DMS79 treated with DMSO at 0.1 percent for 48 hours (cell line): ENCODE data around the gene EZH1.

Source experiments
- DNase-seq: peaks from one replicate; lab custom pipeline; 2025; lab: John Stamatoyannopoulos, UW

EZH1 gene

DNA sequence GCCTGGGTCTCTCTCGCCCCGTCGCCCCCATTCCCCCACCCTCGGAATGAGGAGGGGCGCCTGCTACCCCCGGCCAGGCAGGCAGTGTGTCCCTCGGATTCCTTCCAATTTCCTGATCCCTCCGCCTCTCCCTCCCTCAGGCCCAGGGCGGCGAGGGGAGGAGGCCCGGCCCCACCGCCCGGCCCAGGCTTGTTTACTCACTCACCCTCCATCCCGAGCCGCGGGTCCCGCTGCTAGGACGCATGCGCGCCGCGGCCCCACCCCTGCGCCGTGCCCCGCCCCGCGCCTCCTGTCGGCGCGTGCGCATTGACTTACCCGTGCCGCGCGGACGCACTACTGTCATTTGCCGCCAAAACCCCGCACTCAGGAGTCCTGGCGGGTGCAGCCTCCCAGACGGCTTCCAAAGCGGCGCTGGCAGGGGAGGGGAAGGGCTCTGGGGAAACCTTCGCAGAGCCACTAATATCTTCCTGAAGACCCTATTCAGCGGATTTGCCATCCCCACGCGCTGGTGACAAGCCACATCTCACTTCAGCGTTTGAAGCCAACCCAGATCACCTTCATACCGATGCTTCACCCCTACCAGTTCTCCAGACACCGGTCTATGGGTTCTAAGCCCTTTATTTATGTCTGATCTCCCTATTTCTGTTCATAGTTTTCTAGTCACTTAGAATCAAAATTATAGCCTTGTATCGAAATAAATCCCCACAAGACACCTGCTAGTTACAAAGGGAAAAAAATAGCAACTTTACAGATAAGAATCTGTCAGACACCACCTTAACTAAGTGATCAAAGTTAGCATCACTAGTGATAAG is at the start of gene EZH1:
Gene EZH1 (minus strand): TSS at position 235 of the 812 bp plus-strand sequence. CDS start 16,099 bp downstream, outside the sequence.
- peak; percentile 90 for DNase-seq

DNA sequence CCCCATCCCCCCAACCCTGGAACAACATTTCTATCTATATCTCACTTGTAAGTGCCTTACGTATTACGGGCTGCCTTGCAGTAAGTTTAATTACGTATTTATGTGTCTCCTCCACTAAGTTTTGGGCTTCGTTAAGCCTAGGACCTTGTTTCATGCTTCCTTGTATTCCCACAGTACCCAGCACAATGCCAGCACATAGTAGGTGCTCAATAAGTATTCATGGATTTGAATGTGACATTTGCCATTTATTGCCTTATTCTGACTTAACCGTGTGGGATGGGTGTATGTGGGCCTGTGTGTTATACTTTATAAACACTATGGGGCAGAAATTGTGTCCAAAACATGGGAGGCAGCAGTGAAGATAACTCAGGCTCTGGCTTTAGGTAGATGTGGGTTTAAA is 47.7 kb upstream of the EZH1 start:
- no peak for DNase-seq

DNA sequence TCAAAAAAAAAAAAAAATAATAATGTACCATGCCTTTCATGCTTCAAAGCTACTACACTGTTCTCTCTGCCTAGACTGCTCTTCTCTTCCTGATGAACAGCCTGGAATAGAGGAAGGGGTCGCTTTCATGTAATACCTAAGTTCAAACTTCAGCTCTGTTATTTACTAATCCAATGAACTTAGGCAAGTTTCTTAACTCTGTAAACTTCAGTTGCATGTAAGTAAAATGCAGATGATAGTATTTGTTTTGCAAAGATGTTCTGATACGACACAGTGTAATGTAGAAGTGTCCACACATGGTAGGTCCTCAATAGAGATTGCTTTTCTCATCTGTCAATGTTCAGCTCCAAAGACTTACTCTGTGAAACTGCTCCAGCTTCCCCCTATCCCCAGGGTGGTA is 47.1 kb upstream of the EZH1 start:
- DNase-seq: no peak

DNA sequence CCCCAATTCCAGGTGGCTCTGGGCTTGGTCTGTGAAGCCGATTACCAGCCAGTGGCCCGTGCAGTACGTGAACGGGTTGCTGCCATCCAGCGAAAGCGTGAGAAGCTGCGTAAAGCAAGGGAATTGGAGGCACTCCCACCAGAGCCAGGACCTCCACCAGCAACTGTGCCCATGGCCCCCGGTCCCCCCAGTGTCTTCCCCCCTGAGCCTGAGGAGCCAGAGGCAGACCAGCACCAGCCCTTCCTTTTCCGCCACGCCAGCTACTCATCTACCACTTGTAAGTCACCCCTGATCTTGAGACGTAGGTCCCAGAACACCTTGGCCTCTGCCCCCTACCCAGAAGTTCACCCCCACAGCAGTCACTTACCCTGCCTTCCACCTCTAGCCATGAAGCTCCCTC is 42.4 kb upstream of the EZH1 start:
- DNase-seq: no peak

DNA sequence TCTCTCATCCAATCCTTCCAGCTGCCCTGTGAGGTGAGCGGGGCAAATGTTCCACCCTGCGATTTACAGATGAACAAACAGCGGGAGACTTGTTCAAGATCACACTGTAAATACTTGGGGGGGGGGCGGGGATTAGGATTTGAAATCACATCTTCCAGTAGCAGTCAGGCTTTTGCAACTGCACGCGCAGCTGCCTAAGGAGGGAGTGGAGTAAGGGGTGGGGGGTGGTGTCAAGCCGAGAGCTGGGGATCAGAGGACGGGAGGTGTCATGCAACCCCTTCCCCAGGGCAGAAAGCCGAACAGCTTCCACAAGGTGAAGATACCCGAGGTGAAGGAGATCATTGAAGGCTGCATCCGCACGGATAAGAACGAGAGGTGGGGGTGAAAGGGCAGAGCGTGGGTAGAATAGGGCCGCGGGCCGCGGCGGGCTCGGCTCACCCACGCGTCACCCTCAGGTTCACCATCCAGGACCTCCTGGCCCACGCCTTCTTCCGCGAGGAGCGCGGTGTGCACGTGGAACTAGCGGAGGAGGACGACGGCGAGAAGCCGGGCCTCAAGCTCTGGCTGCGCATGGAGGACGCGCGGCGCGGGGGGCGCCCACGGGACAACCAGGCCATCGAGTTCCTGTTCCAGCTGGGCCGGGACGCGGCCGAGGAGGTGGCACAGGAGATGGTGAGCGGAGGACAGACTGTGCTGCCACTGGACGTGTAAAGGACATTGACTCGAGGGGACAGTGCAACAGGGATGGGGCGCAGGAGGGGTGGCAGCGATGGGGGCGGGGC is 40.2 kb upstream of the EZH1 start:
- DNase-seq: no peak

DNA sequence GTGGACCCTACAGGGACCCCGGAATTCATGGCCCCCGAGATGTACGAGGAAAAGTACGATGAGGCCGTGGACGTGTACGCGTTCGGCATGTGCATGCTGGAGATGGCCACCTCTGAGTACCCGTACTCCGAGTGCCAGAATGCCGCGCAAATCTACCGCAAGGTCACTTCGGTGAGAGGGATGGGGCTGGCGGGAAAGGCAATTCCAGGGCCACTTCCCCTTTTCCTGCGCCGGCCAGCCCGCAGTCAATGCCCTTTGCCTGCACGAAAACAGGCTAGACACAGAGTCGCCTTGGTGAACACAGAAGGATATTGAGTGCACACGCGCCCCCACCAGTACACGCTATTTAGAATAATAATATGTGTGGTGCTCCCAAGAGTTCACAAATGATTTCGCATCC is 39.6 kb upstream of the EZH1 start:
- DNase-seq: no peak

DNA sequence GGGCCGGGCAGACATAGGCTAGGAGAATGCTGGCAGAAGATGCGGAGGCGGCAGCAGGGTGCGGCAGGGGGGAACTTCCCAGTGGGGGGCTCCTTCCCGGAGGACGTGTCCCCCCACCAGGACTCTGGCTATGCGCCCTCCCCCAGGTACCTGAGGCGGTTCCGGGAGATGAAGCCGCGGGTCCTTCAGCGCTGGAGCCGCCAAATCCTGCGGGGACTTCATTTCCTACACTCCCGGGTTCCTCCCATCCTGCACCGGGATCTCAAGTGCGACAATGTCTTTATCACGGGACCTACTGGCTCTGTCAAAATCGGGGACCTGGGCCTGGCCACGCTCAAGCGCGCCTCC is 38.9 kb upstream of the EZH1 start:
- DNase-seq: no peak

DNA sequence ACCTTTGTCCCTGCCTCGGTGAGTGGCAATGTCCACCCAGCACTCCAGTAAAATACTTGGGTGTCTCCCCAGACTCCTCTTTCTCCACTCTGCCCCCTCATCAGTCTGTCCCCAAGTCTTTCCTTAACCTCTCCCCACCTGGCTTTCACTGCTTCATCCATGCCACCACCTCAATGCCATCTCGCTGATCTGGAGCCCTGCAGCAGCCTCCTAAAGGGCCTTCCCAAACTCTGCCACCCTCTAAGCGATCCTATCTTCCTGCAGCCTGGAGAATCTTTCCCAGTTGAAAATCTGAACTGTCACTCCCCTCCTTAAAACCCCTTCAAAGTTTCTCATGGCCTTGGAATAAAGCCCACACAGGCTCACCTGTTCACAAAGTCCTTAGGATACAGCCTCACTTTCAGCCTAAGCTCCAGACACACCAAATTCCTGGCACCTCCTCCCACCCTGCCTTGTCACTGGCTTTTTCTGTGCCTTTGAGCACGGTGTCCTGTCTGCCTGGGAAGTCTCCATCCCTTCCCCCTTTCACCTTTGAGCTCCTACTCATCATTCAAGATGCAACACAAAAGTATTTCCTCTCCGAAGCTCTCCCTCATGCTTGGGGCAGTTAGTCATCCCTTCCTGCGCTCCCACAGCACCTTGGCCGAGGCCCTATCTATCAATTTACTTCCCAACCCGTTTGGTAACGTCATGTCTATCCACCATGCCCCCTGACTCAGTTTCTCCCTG is 38.4 kb upstream of the EZH1 start:
- DNase-seq: no peak

DNA sequence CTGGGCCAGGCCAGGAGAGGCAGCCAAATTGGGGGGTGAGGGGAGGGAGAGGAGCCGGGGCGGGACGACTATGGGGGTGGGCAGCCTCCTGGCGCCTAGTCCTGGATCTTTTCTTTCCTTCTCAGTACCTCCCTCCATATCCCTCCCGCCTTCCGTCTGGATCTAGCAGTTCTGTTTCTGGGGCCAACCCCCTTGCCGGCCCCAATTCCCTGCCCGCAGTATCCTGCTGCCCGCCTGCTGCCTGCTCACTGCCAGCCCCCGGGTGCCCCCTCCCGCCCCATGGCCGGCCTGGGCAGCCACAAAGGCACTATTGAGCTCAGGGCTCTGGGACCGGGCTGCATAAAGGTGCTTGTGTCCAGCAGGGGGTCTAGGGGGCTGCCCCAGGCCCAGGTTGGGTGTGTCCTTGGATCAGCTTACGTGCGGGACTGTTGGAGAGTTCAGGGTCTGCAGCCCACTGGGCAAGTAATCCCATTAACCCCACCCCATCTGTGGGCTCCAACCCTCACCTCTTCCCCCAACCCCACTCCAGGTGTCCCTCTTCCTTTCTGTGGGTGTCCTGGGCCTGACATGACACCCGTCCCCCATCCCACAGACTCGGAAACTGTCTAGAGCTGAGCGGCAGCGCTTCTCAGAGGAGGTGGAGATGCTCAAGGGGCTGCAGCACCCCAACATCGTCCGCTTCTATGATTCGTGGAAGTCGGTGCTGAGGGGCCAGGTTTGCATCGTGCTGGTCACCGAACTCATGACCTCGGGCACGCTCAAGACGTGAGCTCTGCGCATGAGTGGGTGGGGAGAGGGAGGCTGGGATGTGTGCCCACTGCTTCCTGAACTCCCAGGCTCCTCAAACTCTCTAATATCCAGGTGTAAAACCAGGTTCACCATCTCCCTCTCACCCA is 37.6 kb upstream of the EZH1 start:
- no peak for DNase-seq

DNA sequence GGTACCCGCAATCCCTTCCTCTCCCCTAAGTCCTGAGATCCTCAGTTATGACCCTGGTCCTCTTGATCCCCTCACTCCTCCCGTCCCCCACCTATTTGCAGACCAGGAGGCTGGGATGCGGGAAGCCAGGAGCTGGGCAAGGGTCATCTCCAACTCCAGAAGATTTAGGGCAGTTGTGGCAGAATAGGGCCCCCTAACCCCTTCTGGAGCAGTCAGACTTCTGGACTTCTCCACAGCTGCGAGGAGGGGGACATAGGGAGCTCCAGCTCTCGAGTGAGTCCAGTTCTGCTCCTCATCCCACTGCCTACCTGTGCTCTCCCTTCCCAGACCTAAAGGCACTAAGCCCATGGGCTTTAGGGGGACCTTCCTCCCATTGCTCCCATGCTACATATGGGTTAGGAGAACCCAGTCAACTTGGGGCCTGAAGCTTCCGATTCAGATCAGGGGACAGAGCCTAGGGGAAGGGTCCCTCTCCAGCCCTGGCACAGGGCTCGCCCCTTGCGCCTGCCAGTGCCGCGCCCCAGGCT is 36.9 kb upstream of the EZH1 start:
- DNase-seq: no peak

DNA sequence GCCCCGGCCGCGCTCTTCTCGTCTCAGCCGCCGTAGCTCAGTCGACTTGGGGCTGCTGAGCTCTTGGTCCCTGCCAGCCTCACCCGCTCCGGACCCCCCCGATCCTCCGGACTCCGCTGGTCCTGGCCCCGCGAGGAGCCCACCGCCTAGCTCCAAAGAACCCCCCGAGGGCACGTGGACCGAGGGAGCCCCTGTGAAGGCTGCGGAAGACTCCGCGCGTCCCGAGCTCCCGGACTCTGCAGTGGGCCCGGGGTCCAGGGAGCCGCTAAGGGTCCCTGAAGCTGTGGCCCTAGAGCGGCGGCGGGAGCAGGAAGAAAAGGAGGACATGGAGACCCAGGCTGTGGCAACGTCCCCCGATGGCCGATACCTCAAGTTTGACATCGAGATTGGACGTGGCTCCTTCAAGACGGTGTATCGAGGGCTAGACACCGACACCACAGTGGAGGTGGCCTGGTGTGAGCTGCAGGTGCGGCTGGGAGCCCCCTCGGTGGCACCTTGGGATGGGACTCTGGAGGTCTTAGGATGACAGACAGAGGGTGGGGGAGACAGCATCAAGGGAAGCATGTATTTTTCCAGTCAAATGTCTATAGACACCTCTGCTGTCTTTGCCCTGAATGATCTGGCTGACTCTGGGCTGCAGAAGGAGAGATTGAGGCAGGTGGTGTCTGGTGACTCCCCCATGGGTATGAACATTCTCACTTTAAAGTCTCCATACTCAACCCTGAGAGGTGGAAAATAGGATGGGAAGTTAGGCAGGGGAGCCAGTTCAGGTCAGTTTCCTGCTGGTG is 36.2 kb upstream of the EZH1 start:
- no peak for DNase-seq

DNA sequence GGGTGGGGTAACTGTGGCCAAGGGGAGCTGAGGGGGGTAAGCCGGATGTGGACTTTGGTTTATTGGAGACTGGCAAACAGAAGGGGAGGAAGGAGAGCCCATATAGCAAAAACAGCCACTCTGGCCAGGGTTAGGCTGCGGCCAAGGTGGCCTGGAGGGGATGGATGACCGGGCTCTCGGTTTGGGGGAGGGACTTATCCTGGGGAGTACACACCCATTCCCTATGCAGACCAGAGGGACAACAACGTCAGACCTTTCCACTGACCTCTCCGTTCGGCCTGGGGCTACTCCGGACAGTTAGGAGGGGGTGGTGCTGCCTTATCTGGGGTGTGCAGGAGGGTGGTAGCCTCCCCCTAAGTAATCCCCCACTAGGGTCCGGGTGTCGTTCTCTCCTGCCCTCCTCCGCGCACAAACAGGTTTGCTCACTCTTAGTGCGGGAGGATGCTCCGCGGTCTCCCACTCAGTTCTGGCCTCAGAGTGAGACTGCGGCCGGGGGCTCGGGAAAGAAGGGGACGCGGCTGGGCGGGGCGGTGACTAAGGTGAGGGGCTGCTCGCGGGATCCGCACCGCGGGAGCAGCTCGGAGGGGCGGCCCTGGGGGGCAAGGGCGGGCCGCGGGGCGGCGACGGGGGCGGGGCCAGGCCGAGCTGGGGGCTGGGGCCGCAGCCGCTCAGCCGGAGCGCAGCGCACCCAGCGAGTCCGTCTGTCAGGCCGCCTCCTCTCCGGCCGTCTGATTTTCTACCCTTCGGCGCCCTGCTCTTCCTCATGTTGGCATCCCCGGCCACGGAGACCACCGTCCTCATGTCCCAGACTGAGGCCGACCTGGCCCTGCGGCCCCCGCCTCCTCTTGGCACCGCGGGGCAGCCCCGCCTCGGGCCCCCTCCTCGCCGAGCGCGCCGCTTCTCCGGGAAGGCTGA is 35.4 kb upstream of the EZH1 start, which contains the start of gene WNK4:
Gene WNK4 (plus strand): TSS at position 675 of the 915 bp plus-strand sequence. CDS start 89 bp downstream, at position 764.
- DNase-seq: peak; percentile 5

DNA sequence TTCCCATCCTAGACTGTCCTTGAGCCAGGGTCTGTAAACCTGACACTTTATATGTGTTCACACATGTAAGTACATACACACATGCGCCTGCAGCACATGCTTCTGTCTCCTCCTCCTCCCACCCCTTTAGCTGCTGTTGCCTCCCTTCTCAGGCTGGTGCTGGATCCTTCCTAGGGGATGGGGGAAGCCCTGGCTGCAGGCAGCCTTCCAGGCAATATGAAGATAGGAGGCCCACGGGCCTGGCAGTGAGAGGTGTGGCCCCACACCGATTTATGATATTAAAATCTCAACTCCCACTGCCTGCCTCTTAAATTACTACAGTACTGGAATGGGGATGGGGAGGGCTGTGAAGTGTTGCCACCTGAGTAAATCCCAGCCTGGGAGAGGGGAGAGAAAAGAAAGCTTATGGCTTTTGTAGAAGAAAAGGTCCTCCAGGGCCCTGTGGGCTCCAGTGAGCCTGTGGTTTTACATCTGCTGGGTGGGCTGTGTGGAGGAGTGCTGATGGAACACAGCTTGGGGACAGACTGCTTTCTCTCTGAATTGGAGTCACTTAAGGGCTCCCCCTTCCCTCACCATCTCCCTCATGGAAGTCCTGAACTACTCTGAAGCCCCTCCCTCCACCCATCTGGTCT is 34.6 kb upstream of the EZH1 start:
- DNase-seq: no peak

DNA sequence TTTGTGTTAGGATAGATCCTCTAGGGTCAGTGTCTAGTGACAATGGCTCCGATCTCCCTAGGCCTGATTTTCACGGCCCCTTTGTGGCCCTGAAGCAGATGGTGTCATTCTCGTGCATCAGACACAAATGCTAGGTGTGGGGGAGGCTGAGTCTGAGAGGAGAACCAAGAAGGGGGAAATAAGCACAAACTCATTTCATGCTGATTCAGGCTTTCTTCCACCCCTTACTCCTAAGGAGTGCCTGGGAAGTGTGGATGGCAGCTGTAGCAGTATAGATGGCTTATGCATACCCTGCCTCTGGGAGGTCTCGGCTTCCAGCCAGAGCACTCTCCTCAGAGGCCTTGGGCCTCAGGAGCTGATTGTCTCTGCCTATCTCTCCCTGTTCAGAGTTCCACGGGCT is 33.7 kb upstream of the EZH1 start:
- DNase-seq: no peak

DNA sequence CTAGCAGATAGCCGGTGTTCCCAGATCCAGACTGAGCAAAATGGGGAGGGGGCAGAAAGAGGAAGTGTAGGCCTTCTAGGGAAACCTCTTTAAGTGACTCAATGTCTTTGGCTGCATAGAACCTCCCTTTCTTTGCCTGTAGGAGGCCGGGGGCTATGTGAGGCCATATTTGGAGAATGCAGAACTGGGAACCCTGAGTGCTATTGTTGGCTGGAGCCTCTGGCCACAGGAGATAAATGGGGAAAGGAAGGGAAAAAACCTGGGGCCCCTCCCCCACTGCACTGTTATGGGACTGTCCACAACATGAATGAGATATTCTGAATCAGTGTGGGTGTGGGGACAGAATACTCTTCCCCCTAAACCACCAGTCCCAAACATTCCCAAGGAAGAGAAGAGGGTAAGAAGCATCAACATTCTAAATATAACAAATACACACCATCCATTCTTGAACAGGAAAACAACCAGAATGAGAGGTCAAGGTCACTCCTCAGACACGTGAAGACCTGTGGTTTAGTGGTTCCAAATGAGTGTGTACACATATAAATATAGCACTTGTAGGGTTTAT is 30.8 kb upstream of the EZH1 start:
- no peak for DNase-seq

DNA sequence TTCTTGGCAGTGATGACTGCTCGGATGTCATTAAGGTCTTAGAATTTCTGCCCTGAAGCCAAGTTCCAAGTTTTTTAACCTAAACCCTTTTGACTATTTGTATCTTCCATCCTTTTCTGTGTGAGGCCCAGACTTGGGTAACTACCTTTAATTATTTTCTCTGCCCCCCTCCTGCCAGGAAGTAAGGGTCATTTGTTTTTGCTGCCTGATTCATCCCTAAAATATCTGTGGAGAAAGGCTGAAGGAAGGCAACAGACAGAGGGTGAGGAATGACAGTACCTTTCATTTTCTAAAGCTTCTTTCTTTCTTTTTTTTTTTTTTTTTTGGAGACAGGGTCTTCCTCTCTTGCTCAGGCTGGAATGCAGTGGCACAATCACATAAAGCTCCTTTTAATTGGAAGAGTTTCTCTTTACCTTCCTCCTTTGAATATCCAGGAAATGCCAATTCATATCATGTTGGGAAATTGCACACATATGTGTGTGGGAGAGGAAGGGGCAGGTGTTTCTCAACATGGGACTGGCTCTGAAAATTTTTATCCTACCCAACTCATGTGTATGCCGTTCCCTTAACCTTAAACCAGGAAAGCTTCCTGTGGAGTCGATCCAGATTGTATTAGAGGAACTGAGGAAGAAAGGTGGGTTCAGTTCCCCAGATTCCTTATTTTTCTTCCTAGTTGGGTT is 29.4 kb upstream of the EZH1 start:
- DNase-seq: no peak

DNA sequence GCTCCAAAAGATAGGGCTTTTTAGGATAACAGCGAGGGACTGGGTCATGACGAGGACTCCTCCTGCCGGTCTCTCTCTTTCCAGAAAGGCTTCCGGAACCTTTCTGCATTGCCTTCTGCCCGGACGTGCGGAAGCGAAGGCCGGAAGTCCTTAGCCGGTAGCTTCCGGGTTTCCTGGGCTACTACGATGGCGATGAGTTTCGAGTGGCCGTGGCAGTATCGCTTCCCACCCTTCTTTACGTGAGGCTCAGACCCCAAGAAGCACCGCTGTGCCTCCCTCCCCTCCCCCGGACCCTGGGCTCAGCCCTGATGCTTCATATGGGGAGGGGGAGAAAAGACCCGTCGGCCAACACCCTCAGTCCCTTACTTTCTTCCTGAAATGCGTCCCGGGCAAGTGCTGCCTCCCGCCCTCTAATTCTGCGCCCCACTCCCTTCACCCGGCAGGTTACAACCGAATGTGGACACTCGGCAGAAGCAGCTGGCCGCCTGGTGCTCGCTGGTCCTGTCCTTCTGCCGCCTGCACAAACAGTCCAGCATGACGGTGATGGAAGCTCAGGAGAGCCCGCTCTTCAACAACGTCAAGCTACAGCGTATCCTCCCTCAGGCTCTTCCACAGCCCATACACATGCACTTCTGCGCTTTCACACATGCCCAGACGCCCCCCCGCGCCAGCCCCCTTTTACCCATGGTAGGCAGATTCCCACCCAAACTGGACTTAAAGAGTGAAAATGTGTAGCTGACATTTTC is 28.6 kb upstream of the EZH1 start, which contains the start of gene VPS25:
Gene VPS25 (plus strand): TSS at position 160 of the 746 bp plus-strand sequence. CDS start 27 bp downstream, at position 187.
- DNase-seq: peak; percentile 79
